HG03108 (cell line): ENCODE measurements around the gene WDR86.

ENCODE experiments used
- ATAC-seq: cut with Tn5 transposase; IDR thresholded peaks from one replicate; pipeline ENCODE4 v1.9.1; 2021; ENCODE audit warnings: moderate library complexity; ENCODE audit not compliant: unreplicated experiment

WDR86 gene

GRCh38 chr7:151428378-151429236 lies 18.8 kb upstream of the WDR86 start:
- no peak for ATAC-seq

GRCh38 chr7:151427705-151428377 lies 18.0 kb upstream of the WDR86 start:
- no peak for ATAC-seq

GRCh38 chr7:151426904-151427704 lies 17.3 kb upstream of the WDR86 start:
- ATAC-seq = no peak

- no peak for ATAC-seq
Measured at GRCh38 chr7:151426441-151426903, 16.6 kb upstream of the WDR86 start.

- no peak for ATAC-seq
Measured at GRCh38 chr7:151425670-151426440, 16.0 kb upstream of the WDR86 start.

GRCh38 chr7:151424799-151425198 lies 15.0 kb upstream of the WDR86 start:
- no peak for ATAC-seq

- ATAC-seq = no peak
Measured at GRCh38 chr7:151423936-151424335, 14.1 kb upstream of the WDR86 start.

GRCh38 chr7:151423226-151423625 lies 13.4 kb upstream of the WDR86 start:
- ATAC-seq = no peak

- no peak for ATAC-seq
Measured at GRCh38 chr7:151422212-151422611, 12.4 kb upstream of the WDR86 start.

- no peak for ATAC-seq
Measured at GRCh38 chr7:151420144-151420543, 10.3 kb upstream of the WDR86 start.

GRCh38 chr7:151416941-151417315 lies 7.1 kb upstream of the WDR86 start:
- no peak for ATAC-seq

GRCh38 chr7:151416112-151416940 lies 6.5 kb upstream of the WDR86 start:
- ATAC-seq = no peak

GRCh38 chr7:151415375-151416105 lies 5.7 kb upstream of the WDR86 start:
- ATAC-seq = no peak

- ATAC-seq = no peak
Measured at GRCh38 chr7:151413241-151413640, 3.4 kb upstream of the WDR86 start.

GRCh38 chr7:151412318-151412717 lies 2.5 kb upstream of the WDR86 start:
- no peak for ATAC-seq

GRCh38 chr7:151411551-151411950 lies 1.7 kb upstream of the WDR86 start:
- ATAC-seq = no peak

GRCh38 chr7:151410405-151411390 lies 860 bp upstream of the WDR86 start:
- no peak for ATAC-seq
